ENCODE data around the gene BRPF1.
A peak's percentile ranks its signal among the peaks of the same experiment; 100 is the strongest.
"Not testable (repeated sequence)": the region's sequence is repeated elsewhere in the genome, so short reads cannot be mapped to it uniquely, and the experiment has no call there.

Gene BRPF1

GRCh38 chr3:9762871-9763270 lies 31.3 kb downstream of the BRPF1 start:
- FAIRE-seq (no peak), DNase-seq (ENCODE audit: insufficient read length, low spot score) (no peak)

- DNase-seq (ENCODE audit: insufficient read length, low spot score): no peak
These were observed 34.3 kb downstream of the BRPF1 start for GRCh38 chr3:9765865-9766264.

GRCh38 chr3:9767418-9767817 lies 35.9 kb downstream of the BRPF1 start:
- DNase-seq (ENCODE audit: insufficient read length, low spot score) (no peak), FAIRE-seq (no peak)

More at GRCh38 chr3:9765865-9766264, 34.3 kb downstream of the BRPF1 start:
- no peak for FAIRE-seq

GRCh38 chr3:9768141-9768775 lies 36.7 kb downstream of the BRPF1 start:
- FAIRE-seq: no peak
- no peak for DNase-seq (ENCODE audit: insufficient read length, low spot score)

- FAIRE-seq (no peak), DNase-seq (ENCODE audit: insufficient read length, low spot score) (no peak)
These were observed 37.5 kb downstream of the BRPF1 start for GRCh38 chr3:9769012-9769411.

GRCh38 chr3:9769426-9770275 lies 38.1 kb downstream of the BRPF1 start, which contains the start of gene CAMK1:
TSS of gene CAMK1 (minus strand) at chr3:9769947. CDS start at chr3:9767749, 2,198 bp downstream.
- FAIRE-seq (no peak), DNase-seq (ENCODE audit: insufficient read length, low spot score) (peak; percentile 75)

- FAIRE-seq (no peak), DNase-seq (ENCODE audit: insufficient read length, low spot score) (no peak)
These were observed 38.8 kb downstream of the BRPF1 start for GRCh38 chr3:9770276-9770812.

- FAIRE-seq; DNase-seq (ENCODE audit: insufficient read length, low spot score): not testable (repeated sequence)
These were observed 39.5 kb downstream of the BRPF1 start for GRCh38 chr3:9771007-9771406.

GRCh38 chr3:9776896-9777693 lies 45.6 kb downstream of the BRPF1 start:
- no peak for DNase-seq (ENCODE audit: insufficient read length, low spot score)

GRCh38 chr3:9777694-9778021 lies 46.1 kb downstream of the BRPF1 start:
- DNase-seq (ENCODE audit: insufficient read length, low spot score): no peak
- FAIRE-seq: no peak

More at GRCh38 chr3:9776896-9777693, 45.6 kb downstream of the BRPF1 start:
- FAIRE-seq: no peak

GRCh38 chr3:9778143-9779074 lies 46.9 kb downstream of the BRPF1 start:
- no peak for FAIRE-seq
- DNase-seq (ENCODE audit: insufficient read length, low spot score): no peak

GRCh38 chr3:9779075-9779593 lies 47.6 kb downstream of the BRPF1 start:
- DNase-seq (ENCODE audit: insufficient read length, low spot score): no peak
- FAIRE-seq: no peak

GRCh38 chr3:9779721-9780457 lies 48.4 kb downstream of the BRPF1 start:
- FAIRE-seq (no peak), DNase-seq (ENCODE audit: insufficient read length, low spot score) (no peak)

- no peak for FAIRE-seq
- no peak for DNase-seq (ENCODE audit: insufficient read length, low spot score)
These were observed 48.9 kb downstream of the BRPF1 start for GRCh38 chr3:9780458-9780812.

- DNase-seq (ENCODE audit: insufficient read length, low spot score): no peak
- no peak for FAIRE-seq
These were observed 49.4 kb downstream of the BRPF1 start for GRCh38 chr3:9780910-9781309.

GRCh38 chr3:9781551-9781950 lies 50.0 kb downstream of the BRPF1 start:
- DNase-seq (ENCODE audit: insufficient read length, low spot score): no peak

GRCh38 chr3:9781978-9782603 lies 50.6 kb downstream of the BRPF1 start:
- no peak for FAIRE-seq
- no peak for DNase-seq (ENCODE audit: insufficient read length, low spot score)

More at GRCh38 chr3:9781551-9781950, 50.0 kb downstream of the BRPF1 start:
- FAIRE-seq: no peak

- DNase-seq (ENCODE audit: insufficient read length, low spot score) (no peak), FAIRE-seq (no peak)
These were observed 51.2 kb downstream of the BRPF1 start for GRCh38 chr3:9782770-9783169.

- no peak for FAIRE-seq
- no peak for DNase-seq (ENCODE audit: insufficient read length, low spot score)
These were observed 52.4 kb downstream of the BRPF1 start for GRCh38 chr3:9783954-9784353.
